Limb (tissue), 2 donors: ENCODE results near the gene DSCAM.

Source experiments
- DNase-seq, 2 donors: peaks; one replicate each; pipeline ENCODE4 v3.0.0-alpha.2; 2016; ENCODE audit errors: extremely low spot score in 2 of 2

Gene DSCAM

DNA sequence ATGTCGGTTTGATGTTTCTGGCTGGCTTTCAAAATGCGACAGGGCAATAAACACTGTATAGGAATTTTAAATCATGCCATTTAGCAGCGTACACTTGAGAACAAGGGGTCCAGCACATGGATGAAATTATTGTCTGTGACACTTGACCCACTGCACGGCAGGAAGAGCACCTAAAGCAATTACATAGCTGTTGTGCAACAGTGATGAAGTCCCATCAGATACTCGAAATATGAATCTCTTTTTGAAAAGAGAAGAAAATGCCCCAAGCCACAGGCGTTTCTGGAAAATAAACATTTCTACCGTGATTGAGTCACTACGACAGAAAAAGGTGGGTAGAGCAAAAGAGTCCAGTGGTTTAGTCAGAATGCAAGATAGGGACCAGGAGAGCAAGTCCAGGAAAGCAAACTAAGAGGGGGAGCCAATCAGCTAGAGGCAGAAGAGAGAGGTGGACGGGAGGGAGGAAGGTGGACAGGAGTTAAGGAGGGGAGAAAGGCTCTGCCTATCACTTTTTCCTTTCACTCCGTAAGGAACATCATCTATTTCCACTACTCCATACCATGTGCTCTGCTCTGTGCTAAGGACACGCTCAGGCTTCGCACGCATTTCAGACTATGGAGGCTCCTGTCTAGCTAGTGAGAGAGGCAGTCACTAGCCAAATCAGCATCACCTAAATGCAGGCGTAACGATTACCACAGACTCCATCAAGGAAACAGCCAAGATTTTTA is 6.4 kb downstream of the DSCAM start:
- DNase-seq = no peak

DNA sequence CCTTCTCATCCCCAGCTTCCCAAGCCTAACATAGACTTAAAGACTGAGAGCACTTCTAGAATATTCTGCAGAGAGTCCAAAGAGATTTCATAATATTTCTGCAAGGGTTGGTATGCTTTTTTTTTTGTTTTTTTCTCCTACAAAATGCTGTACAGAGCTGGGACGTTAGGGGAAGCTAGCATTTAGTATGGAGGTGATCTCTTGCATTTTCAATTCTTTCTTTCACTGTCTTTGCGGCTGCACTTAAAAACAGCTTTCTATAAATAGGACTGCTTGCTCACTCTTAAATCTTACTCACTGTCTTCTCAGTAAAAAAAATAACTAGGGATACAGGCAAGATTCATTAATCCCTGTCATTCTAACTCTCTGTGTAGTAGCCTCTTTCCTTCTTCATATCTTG is 7.4 kb downstream of the DSCAM start:
- DNase-seq = no peak

DNA sequence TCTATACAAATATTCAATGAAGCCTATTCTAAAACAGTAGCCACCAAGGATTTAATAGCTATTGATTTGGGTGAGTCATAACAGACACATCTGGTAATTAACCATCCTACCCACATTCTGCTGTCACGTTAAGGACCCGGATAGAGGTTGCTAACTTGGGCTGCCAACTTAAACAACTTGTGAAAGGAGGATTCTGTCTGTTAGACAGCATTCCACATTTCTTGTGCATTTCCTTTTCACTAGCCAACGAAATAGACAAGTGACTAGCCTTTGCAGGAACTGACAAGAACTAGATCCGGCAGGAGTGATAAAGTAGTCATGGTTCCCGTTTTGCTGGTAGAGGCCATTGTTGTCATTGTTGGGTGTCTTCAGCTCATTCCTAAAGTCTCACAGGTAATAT is 9.5 kb downstream of the DSCAM start:
- no peak for DNase-seq

DNA sequence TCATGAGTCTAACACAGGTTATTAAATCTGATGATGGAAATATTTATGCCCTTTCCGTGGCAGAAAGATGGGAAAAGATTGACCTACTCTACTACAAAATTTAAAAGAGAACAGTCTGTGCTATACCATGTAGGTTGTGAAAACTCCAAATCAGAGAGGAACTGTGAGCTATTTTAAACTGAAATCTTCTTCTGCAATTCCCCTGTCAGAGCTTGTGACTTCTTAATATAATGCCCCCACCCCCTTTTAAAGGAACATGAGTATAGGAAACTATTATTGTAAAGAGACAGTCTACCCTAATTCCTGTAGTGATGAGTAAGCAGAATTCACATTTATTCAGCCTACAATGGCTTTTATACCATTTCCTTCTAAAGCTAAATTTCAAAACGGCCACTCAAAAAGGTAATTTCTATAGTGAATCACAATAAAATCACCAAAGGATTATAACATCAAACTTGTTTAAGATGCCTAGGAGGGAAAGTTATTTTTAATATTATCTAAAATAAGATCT is 11.7 kb downstream of the DSCAM start:
- DNase-seq = no peak

DNA sequence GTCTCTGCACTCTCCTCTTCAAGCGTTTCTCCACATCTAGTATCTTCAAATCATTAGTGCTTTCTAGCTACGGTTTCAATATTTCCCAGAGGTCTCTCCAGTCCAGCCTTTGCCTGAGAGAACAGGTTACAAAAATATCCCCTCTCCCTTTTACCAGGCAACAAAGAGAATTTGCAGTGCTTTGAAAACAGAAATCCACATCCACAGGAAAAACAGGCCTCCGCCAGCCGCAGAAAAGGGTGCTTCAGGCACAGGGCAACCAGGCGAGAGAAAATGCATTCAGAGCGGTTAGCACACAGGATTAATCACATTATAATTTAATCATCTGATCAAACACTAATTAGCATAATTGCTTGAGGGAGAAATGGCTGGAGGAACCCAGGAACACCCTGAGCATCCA is 13.8 kb downstream of the DSCAM start:
- DNase-seq = no peak

DNA sequence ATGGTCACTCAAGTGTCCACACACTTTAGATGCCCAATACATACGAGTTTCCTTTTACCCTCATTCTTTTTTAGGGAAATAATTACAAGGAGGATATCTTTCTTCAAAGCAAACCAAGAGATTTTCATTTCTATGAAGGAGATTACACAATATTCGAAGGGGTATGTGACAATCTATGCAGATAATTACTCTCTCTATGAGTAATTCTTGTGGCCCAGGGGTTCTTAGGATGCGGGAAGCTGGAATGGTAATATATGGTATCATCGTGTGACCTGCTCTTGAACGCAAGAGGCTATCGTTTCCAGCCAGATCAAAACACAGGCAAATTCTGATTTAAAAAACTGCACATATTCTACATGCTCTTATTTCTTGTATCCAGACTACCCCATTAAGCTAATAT is 14.6 kb downstream of the DSCAM start:
- DNase-seq = no peak

DNA sequence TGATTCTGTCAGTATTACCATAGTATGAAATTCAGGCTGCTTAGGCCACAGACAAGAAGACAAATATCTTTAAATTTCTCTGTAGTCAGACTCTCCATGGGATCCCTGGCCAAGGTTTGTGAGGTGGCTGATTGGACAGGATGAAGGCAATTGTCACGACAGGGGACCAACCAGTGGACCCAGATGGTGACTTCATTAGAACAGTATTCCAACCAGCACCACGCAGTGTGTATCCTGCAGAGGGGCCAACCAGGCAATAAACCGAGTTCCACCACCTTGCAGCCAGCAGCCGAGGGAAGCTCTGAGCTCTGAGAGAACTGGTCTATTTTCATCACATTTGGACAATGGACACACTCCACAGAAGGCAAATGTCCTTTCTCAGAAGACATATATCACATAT is 16.1 kb downstream of the DSCAM start:
- DNase-seq = no peak

DNA sequence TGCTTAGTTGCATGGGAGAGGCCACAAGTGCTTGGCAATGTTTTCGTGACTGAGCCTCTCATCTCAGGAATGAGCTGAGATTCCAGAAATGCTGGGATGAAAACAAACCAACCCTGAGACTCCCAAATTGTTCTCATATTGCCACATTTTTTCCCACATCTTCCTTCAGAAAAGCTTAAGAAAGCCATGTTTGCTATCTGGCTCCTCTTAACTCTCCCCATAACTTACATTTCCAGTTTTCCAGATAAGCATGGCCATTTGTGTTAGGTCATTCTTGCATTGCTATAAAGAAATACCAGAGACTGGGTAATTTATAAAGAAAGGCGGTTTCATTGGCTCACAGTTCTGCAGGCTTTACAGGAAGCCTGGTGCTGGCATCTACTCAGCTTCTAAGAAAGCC is 17.2 kb downstream of the DSCAM start:
- no peak for DNase-seq

DNA sequence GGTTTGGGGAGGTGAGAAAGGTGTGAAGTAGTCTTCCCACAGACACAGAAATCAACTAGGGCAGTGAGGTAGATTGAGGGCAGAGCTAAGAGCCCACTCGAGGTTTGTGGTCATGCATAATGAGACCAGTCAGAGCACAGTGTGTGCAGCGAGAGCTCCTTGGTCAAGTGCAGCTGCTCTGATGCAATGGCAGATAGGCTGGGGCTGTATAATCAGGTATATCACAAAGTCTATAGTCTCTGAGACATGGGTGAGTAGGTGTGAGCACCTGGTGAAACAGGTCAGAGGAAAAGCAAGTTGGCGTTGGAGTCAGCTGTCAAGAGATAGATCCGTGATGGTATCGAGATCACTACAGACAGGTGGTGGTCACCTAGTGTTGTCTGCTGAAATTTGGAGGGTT is 17.6 kb downstream of the DSCAM start:
- DNase-seq = no peak

DNA sequence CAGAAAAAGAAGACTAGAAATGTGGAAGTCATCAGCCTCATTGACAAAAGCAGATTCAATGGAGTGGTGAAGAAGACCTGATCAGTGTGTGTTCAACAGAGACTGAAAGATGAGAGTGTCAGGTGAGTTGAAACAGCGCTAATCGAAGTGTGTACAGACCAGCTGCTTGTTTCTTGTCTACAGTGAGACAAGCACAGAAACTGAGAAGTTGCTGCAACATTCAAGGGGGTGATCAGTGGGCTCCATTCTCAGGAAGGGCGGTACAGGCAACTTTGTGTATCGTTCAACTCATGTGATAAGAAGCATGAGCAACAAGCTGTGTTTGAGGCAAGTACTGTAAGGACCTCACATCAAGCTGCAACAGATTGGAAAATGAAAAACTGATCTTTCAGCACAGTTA is 19.4 kb downstream of the DSCAM start:
- no peak for DNase-seq

DNA sequence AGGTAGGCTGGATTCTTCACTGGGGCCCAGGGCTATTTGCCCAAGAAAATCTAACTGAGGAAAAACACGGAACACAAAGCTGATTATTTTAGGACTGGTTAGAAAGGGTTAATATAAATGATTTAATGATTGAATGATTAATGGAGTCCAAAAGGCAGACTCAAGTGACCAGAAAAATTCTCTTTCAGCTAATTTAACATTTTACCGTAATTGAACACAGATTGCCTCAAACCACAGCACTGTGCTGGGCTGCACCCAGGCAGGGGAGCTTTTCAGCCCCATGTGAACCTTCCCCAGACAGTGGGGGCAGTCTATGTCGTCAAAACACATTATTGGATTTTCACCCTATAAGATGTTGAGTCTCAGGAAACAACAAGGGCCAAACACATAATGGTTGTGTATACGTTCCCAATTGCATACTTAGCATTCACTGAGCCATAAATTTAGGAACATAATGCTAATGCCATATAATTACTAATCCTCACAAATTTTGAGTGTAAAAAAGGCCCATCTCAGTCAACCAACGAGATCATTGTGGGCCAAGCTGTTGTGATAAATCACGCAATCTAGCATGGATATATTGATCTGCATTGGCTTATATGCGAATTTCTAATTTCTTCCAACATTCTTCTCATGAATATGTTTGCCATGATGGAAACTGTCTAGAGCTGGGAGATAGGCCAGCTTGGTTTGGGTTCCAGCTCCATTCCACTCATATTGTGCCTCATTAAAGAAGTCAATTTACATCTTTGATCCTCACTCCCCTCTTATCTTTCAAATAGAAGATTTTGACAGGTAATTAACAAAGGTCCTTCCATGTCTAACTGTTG is 27.7 kb downstream of the DSCAM start:
- DNase-seq = no peak

DNA sequence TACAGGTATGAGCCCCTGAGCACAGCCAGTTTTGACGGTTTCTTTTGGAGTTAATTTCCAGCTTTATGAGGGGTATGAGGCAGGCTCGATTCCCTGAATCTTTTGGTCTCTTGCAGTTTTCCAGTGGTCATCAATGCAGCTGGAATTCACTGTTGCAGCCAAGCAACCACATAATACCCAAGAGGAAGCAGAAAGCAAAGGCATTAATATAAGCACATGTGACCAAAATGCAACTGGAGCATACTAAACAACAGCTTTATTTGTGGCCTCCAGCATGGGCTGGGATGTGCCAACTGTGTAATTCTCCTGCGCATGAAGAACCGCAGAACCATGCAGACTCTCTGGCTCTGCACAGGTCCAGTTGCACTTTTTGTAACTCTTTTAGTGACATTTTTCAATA is 33.0 kb downstream of the DSCAM start:
- DNase-seq = no peak

DNA sequence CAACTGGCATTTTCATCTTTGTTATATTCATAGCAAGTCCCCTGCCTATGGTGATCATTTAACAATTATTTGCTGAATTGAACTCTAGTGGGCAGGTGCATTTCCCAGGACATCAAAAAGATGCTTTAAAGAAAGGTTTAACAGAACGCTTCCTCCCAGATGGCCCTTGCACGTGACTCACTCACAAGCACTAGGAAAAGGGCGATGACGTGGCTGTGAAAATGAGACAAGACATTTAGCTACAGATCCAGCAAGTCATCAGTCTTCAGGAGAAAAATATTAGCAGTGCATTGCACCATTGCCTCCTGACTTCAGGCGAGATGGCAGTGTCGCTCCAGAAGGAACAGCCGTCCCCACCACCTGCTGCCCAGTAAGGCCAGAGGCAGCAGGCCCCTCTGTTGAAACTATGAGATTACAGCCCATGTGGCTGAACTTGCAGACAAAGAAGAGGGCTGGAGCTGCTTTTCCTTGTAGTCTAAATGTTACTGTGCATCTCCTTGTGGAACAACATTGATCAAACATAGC is 37.2 kb downstream of the DSCAM start:
- no peak for DNase-seq

DNA sequence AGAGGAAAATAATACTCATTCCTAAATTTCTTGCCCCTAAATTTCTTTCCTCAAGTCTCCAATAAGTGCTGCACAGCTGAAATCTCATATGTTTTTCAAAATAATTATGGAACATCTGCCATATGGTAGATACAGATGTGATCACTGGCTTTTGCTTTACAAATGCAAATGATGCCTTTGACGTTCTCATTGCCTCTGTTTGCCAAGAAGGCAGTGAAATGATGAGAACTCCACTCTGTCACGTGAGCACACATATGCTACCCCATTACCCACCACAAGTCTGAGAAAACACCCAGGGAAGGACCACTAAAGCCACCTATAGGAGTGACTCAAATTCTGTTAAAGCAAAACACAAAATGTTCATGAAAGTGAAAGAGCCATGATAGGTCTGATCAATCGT is 43.9 kb downstream of the DSCAM start:
- DNase-seq = no peak

DNA sequence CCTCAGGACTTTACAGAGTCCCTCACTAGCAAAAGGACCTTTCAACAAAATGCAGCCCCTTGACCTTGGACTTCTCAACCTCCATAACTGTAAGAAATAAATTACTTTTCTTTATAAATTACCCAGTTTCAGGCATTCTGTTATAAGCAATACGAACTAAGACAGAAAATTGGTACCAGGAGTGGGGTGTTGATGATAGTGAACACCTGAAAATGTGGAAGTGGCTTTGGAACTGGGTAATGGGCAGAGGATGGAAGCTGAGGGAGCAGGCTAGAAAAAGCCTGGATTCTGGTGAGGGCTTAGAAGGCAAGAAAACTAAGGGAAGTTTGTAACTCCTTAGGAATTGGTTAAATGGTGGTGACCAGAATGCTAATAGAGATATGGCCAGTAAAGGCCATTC is 46.8 kb downstream of the DSCAM start:
- no peak for DNase-seq

DNA sequence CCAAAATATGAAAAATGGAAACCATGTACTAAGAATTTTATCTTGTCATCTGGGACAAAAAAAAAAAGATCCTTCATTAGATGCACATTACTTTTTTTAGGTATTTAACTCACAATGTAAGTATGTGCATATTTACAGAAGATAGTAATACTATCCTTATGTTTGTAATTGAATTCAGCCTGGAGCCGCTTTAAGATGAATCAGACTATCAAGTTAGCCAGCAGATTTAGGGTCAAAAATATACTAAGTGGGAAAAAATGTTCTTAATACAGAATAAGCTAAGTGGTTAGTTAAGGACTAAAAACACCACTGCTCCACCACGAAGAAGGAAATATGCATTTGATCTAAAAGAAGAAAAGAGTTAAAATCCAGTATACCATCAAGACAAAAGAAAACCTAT is 49.1 kb downstream of the DSCAM start:
- no peak for DNase-seq

DNA sequence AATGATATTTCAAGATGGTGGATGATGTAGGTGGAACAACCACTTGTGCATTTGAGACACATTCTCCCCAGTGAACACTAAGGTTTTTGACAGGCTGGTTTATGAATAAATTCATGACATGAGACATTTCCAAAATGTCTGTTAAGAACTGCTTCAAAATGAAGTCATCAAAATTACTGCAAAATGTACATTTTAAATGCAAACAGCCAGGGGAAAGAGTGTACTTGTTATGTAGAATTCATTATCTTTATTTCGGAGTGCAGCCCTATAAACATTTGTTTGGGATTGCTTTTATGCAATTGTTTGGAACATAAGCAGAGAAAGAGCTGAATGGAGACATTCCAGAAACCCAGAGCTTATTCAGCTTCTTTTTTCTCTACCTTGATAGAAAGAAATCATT is 49.5 kb downstream of the DSCAM start:
- DNase-seq = no peak

DNA sequence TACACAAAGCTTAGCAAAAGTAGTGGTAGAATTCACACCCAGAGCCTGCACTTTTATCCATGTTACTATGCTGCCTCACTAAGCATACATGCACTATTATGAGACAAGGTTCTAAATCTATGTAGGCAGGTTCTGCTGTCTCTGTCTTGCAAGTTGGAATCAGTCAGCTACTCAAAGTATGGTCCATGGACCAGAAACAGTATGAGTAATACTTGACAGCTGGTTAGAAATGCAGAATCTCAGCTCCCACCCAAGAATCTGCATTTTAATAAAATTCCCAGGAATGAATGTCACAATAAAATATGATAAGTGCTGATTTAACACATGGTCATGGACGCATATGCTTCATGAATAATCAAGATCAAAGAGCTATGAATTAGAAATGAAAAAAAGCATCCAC is 50.5 kb downstream of the DSCAM start:
- no peak for DNase-seq

DNA sequence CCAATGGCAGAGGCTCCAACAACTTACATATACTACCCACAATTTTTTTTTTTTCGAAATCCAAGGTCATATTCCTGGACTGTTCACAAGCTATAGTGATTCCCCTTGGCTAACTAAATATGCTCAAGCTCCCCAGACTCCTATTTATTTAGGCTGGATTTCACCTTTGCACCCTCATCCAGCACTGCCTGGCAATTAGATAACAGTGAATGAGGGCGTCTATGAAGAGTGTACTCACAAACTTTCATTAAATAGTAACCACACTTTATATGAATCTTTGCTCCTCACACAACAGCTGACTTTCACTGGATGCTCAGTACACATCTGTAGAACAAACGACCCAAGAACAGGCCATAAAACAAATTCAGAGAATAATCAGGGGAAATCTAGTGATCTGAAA is 51.6 kb downstream of the DSCAM start:
- no peak for DNase-seq

DNA sequence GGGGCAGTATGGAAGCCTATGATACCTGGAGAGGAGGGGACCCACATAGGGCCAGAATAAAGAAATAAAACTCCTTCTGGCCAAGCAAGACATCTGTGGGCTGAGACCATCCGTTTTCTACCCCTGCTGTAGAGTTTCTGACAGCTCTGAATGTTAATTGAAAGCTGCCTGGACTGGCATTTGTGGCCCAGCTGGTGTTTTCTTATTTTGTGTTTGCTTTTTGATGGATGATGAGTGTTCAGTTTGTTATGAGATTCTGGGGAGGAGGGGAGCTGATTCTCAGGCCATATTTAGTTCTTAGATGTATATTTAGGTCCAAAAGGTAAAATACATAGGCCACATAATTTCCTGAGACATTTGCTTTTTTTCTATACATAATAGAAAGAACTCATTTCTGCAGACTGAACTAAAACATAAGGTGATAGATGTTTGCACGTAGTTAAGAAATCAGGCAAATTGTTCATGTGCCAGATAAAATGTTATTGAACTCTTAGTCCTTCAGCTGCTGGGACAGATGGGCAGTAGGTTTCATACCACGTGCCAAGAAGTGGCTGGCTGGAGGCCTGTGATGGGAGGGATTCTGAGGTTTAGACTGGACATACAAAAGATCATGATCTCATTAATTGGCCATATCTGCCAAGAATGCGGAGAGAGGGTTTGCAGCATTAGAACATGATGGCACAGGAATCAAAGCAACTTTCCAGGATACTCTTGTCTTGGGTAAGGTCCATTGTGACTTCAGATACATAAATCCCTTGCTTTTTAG is 54.1 kb downstream of the DSCAM start:
- no peak for DNase-seq

DNA sequence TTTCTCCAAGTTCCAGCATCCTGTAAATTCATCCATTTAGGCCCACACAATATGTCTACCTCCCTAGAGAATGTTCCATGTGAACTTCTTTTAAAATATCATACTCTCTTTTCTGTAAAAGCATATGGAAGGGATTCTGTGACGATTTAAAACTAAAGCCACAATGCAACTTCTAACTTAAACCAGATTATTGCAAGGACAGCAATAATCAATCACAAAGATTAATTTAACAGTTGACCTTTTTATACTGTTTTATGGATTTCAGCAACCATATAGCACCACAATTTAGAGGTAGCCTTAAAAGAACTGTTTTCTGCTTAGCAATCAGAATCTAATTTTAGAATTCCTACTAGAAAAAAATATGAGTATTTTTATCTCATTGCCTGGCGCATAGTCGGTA is 58.3 kb downstream of the DSCAM start:
- no peak for DNase-seq

DNA sequence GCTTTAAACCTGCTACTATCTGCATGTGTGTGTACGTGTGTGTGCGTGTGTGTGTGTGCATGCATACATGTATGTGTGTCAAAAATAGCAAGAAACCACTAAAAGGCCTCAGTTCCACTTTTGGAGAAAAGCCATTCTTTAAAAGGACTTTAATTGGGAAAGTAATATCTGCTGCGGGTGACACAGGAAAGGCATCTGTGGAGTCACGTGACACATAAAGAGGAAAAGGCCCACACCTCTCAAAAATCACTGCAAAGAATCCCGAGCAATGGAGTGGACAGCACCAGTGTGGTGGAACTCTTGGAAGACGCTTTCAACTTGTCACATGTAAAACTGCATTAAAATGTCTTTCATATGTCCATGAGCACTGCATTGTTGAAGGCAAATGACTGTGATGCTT is 63.6 kb downstream of the DSCAM start:
- no peak for DNase-seq
